Measurements from ENCODE around the gene RIMBP2.

DNA sequence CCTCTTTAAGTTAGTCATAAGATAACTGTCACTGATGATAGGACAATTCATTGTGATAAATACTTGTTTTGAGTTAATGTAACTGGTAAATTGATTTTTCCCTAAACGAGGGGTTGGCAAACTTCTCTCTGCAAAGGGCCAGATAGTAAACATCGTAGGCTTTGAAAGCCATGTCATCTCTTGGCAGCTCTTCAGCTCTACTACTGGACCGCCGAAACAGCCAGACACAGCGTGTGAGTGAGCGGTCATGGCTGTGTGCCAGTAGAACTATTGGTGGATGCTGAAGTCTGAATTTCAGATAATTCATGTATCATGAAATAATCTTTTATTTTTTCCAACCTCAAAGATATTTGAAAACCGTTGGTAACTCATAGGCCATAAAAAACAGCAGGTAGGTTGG lies 368.5 kb downstream of the RIMBP2 start:
- no peak for TF ChIP-seq GATA2 (IDR thresholded peaks at IDR 0.05; ENCODE audit: low read depth, low read length)
- TF ChIP-seq GATA3 (IDR thresholded peaks at IDR 0.05; ENCODE audit: low read depth, low read length): no peak

Measured in SH-SY5Y (cell line).